BLaER1 (cell line): ENCODE measurements around the gene LZTR1.
"Not testable (repeated sequence)": the region's sequence is repeated elsewhere in the genome, so short reads cannot be mapped to it uniquely, and the experiment has no call there.

ENCODE experiments used
- H3K27ac ChIP-seq: shearing (Covaris generic); formaldehyde crosslinking; 2 replicates; pipeline ENCODE4 v1.8.1; 2022
- H3K27me3 ChIP-seq: shearing (Covaris generic); formaldehyde crosslinking; 2 replicates; pipeline ENCODE4 v1.8.1; 2022
- H3K36me3 ChIP-seq: shearing (Covaris generic); formaldehyde crosslinking; 2 replicates; pipeline ENCODE4 v1.8.1; 2022
- H3K4me1 ChIP-seq: shearing (Covaris generic); formaldehyde crosslinking; 2 replicates; pipeline ENCODE4 v1.8.1; 2022
- H3K4me2 ChIP-seq: shearing (Covaris generic); formaldehyde crosslinking; 2 replicates; pipeline ENCODE4 v1.8.1; 2022
- H3K4me3 ChIP-seq: shearing (Covaris generic); formaldehyde crosslinking; 2 replicates; pipeline ENCODE4 v1.8.1; 2022
- H3K9ac ChIP-seq: shearing (Covaris generic); formaldehyde crosslinking; 2 replicates; pipeline ENCODE4 v1.8.1; 2022
- H3K9me3 ChIP-seq: shearing (Covaris generic); formaldehyde crosslinking; 2 replicates; pipeline ENCODE4 v1.8.1; 2022
- H4K20me1 ChIP-seq: shearing (Covaris generic); formaldehyde crosslinking; 2 replicates; pipeline ENCODE4 v1.8.1; 2022
- Cebpa-rat ChIP-seq: shearing (Covaris generic); IDR thresholded peaks from 2 replicates; pipeline ENCODE4 v1.8.1; 2022

Gene LZTR1

GRCh38 chr22:20940904-20941385, 41.2 kb upstream of the LZTR1 start:
- no peak overlapping the region for H3K4me2 ChIP-seq
- H3K27me3 ChIP-seq, result no peaks in the 10 kb centered on the region
- no peak overlapping the region for H3K4me3 ChIP-seq
- H3K27ac ChIP-seq, result no peak overlapping the region
- H4K20me1 ChIP-seq, result peaks cover 100% of the 10 kb centered on the region
- peaks cover 91% of the 10 kb centered on the region for H3K36me3 ChIP-seq
- H3K9me3 ChIP-seq, result no peaks in the 10 kb centered on the region
- no peak for TF ChIP-seq Cebpa-rat
- H3K9ac ChIP-seq, result no peak overlapping the region
- H3K4me1 ChIP-seq, result peaks cover 43% of the 10 kb centered on the region

- H3K9ac ChIP-seq, H3K4me3 ChIP-seq, H3K27ac ChIP-seq, H3K4me2 ChIP-seq, H3K9me3 ChIP-seq, H3K27me3 ChIP-seq: not testable (repeated sequence)
- H3K36me3 ChIP-seq, result peaks cover 91% of the 10 kb centered on the region
- peaks cover 33% of the 10 kb centered on the region for H3K4me1 ChIP-seq
- peaks cover 100% of the 10 kb centered on the region for H4K20me1 ChIP-seq
These were observed 39.7 kb upstream of the LZTR1 start for GRCh38 chr22:20942203-20942902.

GRCh38 chr22:20943104-20943933, 38.8 kb upstream of the LZTR1 start:
- Histone ChIP-seq H3K4me1 (peaks cover 32% of the 10 kb centered on the region), H3K36me3 (peaks cover 91% of the 10 kb centered on the region), H3K9ac (no peak overlapping the region), H4K20me1 (peaks cover 100% of the 10 kb centered on the region), H3K27ac (no peak overlapping the region), H3K9me3 (no peaks in the 10 kb centered on the region), H3K4me3 (no peak overlapping the region), H3K27me3 (no peaks in the 10 kb centered on the region), H3K4me2 (no peak overlapping the region)
- TF ChIP-seq Cebpa-rat, result no peak

- Histone ChIP-seq H3K4me3 (no peak overlapping the region), H3K9ac (no peak overlapping the region), H4K20me1 (peaks cover 100% of the 10 kb centered on the region), H3K27ac (no peak overlapping the region), H3K36me3 (peaks cover 92% of the 10 kb centered on the region), H3K27me3 (no peaks in the 10 kb centered on the region), H3K4me1 (peaks cover 32% of the 10 kb centered on the region), H3K4me2 (no peak overlapping the region), H3K9me3 (no peaks in the 10 kb centered on the region)
- TF ChIP-seq Cebpa-rat, result no peak
These were observed 38.1 kb upstream of the LZTR1 start for GRCh38 chr22:20944042-20944441.

GRCh38 chr22:20945578-20945934, 36.5 kb upstream of the LZTR1 start:
- Histone ChIP-seq H3K27me3 (no peaks in the 10 kb centered on the region), H3K4me3 (no peak overlapping the region), H3K27ac (no peak overlapping the region), H3K4me2 (no peak overlapping the region), H3K4me1 (peaks cover 25% of the 10 kb centered on the region), H3K9ac (no peak overlapping the region), H3K36me3 (peaks cover 94% of the 10 kb centered on the region), H3K9me3 (no peaks in the 10 kb centered on the region), H4K20me1 (peaks cover 100% of the 10 kb centered on the region)
- TF ChIP-seq Cebpa-rat, result no peak

GRCh38 chr22:20946080-20946986, 35.8 kb upstream of the LZTR1 start:
- no peak for TF ChIP-seq Cebpa-rat
- Histone ChIP-seq H4K20me1 (peaks cover 100% of the 10 kb centered on the region), H3K4me2 (no peak overlapping the region), H3K9me3 (no peaks in the 10 kb centered on the region), H3K4me3 (no peak overlapping the region), H3K36me3 (peaks cover 95% of the 10 kb centered on the region), H3K4me1 (peaks cover 25% of the 10 kb centered on the region), H3K27me3 (no peaks in the 10 kb centered on the region), H3K9ac (no peak overlapping the region), H3K27ac (no peak overlapping the region)

GRCh38 chr22:20946991-20947390, 35.1 kb upstream of the LZTR1 start:
- Histone ChIP-seq H4K20me1 (peaks cover 100% of the 10 kb centered on the region), H3K36me3 (peaks cover 97% of the 10 kb centered on the region)
- TF ChIP-seq Cebpa-rat, result no peak

GRCh38 chr22:20948450-20948849, 33.6 kb upstream of the LZTR1 start:
- Histone ChIP-seq H3K4me3 (no peak overlapping the region), H3K9me3 (no peaks in the 10 kb centered on the region), H3K4me2 (no peak overlapping the region), H3K27ac (no peak overlapping the region), H3K36me3 (peaks cover 97% of the 10 kb centered on the region), H3K9ac (no peak overlapping the region), H3K27me3 (no peaks in the 10 kb centered on the region), H3K4me1 (peaks cover 41% of the 10 kb centered on the region), H4K20me1 (peaks cover 100% of the 10 kb centered on the region)
- no peak for TF ChIP-seq Cebpa-rat

More at GRCh38 chr22:20946991-20947390, 35.1 kb upstream of the LZTR1 start:
- H3K4me3 ChIP-seq, result no peak overlapping the region
- no peak overlapping the region for H3K27ac ChIP-seq
- no peaks in the 10 kb centered on the region for H3K9me3 ChIP-seq
- no peak overlapping the region for H3K9ac ChIP-seq
- H3K4me2 ChIP-seq, result no peak overlapping the region
- H3K27me3 ChIP-seq, result no peaks in the 10 kb centered on the region
- peaks cover 32% of the 10 kb centered on the region for H3K4me1 ChIP-seq

- H3K27me3 ChIP-seq, result no peaks in the 10 kb centered on the region
- H3K4me2 ChIP-seq, result peak overlapping the region; percentile 12; the same call in 1 of the 2 replicates
- peaks cover 100% of the 10 kb centered on the region for H4K20me1 ChIP-seq
- H3K4me3 ChIP-seq, result no peak overlapping the region
- TF ChIP-seq Cebpa-rat, result no peak
- H3K9me3 ChIP-seq, result no peaks in the 10 kb centered on the region
- H3K9ac ChIP-seq, result no peak overlapping the region
- H3K27ac ChIP-seq, result no peak overlapping the region
- H3K36me3 ChIP-seq, result peaks cover 99% of the 10 kb centered on the region
- peaks cover 41% of the 10 kb centered on the region for H3K4me1 ChIP-seq
These were observed 33.1 kb upstream of the LZTR1 start for GRCh38 chr22:20948989-20949388.
